ENCODE results near the gene CNTNAP4.

DNA sequence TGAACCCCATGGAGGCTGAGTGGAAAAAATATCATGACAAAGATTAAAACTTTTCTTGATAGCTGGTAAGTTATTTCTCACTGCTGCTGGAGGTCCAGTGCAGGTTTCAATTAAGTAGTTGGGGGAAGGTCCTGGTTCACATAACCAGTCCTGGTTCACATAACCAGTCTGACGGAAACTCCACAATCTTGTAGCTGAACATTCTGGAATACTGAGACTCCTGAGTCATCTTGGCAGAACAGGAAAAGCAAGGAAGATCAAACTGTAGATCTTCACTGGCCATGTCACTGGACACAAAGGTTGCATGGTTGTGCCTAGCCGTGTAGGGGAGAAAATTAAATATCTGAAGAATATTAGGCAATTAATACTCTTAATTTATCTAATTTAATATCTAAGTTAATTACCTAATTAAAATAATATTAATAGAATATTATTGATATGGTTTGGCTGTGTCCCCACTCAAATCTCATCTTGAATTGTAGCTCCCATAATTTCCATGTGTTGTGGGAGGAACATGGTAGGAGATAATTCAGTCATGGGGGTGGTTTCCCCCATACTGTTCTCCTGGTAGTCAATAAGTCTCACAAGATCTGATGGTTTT is 48.6 kb upstream of the CNTNAP4 start:
- TF ChIP-seq, protein P1, sequence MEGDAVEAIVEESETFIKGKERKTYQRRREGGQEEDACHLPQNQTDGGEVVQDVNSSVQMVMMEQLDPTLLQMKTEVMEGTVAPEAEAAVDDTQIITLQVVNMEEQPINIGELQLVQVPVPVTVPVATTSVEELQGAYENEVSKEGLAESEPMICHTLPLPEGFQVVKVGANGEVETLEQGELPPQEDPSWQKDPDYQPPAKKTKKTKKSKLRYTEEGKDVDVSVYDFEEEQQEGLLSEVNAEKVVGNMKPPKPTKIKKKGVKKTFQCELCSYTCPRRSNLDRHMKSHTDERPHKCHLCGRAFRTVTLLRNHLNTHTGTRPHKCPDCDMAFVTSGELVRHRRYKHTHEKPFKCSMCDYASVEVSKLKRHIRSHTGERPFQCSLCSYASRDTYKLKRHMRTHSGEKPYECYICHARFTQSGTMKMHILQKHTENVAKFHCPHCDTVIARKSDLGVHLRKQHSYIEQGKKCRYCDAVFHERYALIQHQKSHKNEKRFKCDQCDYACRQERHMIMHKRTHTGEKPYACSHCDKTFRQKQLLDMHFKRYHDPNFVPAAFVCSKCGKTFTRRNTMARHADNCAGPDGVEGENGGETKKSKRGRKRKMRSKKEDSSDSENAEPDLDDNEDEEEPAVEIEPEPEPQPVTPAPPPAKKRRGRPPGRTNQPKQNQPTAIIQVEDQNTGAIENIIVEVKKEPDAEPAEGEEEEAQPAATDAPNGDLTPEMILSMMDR (IDR thresholded peaks at IDR 0.05; ENCODE audit: poor library complexity): no peak
- TF ChIP-seq EZH2 (IDR thresholded peaks at IDR 0.05; ENCODE audit: borderline replicate concordance): no peak
- TF ChIP-seq EZH2phosphoT487 (IDR thresholded peaks at IDR 0.05; ENCODE audit: low read depth, severe bottlenecking, unreplicated experiment): no peak
